ENCODE results near the gene GRIN2A.

- TF ChIP-seq, protein P1, sequence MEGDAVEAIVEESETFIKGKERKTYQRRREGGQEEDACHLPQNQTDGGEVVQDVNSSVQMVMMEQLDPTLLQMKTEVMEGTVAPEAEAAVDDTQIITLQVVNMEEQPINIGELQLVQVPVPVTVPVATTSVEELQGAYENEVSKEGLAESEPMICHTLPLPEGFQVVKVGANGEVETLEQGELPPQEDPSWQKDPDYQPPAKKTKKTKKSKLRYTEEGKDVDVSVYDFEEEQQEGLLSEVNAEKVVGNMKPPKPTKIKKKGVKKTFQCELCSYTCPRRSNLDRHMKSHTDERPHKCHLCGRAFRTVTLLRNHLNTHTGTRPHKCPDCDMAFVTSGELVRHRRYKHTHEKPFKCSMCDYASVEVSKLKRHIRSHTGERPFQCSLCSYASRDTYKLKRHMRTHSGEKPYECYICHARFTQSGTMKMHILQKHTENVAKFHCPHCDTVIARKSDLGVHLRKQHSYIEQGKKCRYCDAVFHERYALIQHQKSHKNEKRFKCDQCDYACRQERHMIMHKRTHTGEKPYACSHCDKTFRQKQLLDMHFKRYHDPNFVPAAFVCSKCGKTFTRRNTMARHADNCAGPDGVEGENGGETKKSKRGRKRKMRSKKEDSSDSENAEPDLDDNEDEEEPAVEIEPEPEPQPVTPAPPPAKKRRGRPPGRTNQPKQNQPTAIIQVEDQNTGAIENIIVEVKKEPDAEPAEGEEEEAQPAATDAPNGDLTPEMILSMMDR (optimal IDR thresholded peaks at IDR 0.05 in 1 of 3, IDR thresholded peaks at IDR 0.05 in 1 of 3, conservative IDR thresholded peaks at IDR 0.05 in 1 of 3; ENCODE audit: extremely low read depth in 1 of 3, insufficient read depth in 2 of 3, low read length in 3 of 3) = no peak
- no peak for TF ChIP-seq EZH2 (IDR thresholded peaks at IDR 0.05; ENCODE audit: low read length)
Observed at GRCh38 chr16:10210944-10211343, 28.7 kb upstream of the GRIN2A start.

Data from keratinocyte (primary cell).